Fibroblast of peridontal ligament (primary cell): ENCODE results near the gene ALDH8A1.
A peak's percentile ranks its signal among the peaks of the same experiment; 100 is the strongest.
"Not testable (repeated sequence)": the region's sequence is repeated elsewhere in the genome, so short reads cannot be mapped to it uniquely, and the experiment has no call there.

Experiments used
- DNase-seq: peaks from one replicate; pipeline ENCODE4 v3.0.0-alpha.2; 2010; ENCODE audit errors: extremely low read depth

Gene ALDH8A1

DNA sequence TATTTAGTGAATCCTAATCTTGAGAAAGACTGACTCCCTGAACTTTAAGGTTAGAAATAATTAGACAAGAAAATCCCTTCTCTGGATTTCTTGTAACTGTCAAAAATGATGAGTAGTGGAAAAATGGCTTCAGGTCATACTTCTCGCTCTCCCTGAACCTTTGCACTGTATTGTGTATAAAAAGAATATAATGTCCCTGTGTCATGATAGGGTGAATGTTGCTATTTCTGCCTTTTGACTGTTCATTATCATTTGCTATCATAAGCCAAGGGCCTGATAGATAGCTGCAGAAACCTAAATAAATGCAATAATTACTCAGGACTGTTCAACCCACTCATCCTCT lies 39.3 kb downstream of the ALDH8A1 start:
- no peak for DNase-seq

GRCh38 chr6:134909701-134910592 lies 40.0 kb downstream of the ALDH8A1 start:
- no peak for DNase-seq

GRCh38 chr6:134908906-134909516 lies 40.9 kb downstream of the ALDH8A1 start:
- peak; percentile 98 for DNase-seq

DNA sequence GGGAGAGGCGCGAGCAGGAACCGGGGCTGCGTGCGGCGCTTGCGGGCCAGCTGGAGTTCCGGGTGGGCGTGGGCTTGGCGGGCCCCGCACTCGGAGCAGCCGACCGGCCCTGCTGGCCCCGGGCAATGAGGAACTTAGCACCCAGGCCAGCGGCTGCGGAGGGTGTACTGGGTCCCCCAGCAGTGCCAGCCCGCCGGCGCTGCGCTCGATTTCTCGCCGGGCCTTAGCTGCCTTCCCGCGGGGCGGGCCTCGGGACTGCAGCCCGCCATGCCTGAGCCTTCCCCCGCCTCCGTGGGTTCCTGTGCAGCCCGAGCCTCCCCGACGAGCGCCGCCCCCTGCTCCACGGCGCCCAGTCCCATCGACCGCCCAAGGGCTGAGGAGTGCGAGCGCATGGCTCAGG lies 45.2 kb downstream of the ALDH8A1 start:
- not testable (repeated sequence) for DNase-seq

DNA sequence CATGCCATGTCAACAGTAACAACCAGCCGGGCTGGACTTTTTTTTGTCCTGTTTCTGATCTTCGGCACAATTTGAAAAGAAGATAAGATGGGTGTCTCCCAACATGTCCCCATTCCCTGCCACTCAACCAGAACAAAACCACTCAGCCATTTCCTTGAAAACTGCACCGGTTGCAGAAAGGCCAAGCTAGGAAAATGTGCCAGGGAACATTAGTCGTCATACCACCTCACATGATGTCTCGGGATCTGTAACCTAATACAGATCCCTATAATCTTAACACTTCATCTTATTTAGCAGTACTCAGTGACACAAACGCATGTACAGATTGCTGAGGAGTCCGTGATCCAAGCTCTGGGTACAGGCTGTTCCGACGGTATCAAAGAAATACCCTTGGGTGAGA lies 46.5 kb downstream of the ALDH8A1 start:
- no peak for DNase-seq

DNA sequence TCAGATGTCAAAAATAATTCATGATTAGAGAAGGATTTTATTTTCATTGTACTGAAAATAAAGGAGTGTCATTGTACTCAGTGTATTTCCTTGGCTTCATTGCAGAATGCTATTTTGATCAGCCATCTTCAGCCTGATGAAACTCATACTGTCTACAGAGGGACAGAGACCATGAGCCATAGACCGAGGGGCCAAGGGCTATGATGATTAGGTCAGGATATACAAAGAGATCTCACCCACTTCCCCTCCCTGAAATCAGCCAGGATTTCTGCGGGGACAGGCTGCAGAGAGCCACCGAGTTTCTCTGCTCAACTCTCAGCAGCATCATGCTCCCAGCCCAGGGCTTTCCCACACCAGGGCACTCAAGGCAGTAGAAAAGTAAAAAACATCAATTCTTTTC lies 47.0 kb downstream of the ALDH8A1 start:
- DNase-seq = no peak

- no peak for DNase-seq
Measured at GRCh38 chr6:134902074-134902861, 47.6 kb downstream of the ALDH8A1 start.

DNA sequence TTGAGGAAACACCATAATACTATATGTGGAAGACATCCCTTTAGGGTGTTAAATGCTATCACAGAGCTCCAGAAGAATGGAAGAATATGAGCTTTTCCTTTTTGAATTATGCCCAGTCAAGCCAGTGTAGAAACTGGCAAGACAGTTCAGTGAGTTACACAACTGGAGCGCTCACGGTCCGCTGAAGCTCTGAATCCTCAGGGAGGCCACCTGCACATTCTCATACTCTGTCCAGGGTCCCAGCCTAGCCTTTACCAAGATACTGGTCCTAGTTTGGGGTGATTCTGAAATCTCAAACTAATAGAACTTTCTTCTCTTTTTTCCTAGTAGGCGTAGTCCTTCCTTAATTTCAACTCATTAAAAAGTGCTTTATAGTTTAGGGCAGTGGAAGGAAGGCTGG lies 51.3 kb downstream of the ALDH8A1 start:
- no peak for DNase-seq

GRCh38 chr6:134898166-134898565 lies 51.7 kb downstream of the ALDH8A1 start:
- peak; percentile 46 for DNase-seq

DNA sequence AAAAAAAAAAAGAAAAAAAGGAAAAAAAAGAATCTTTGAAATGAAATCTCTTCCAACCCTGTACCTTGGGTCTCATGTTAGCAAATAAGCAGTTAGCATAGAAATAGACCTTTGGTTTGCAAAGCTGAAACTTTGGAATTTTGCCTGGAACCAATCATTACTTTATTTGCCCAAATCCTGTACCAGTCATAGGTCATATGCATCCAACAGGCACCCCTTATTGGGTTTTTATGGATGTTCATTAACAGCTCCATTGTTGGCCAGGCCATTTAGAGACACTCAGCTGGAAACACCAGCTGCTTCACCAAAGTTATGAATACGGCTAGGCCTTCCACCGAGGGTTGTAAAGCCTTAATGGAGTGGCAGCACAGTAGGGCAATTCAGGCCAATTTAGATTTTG lies 53.0 kb downstream of the ALDH8A1 start:
- DNase-seq = no peak

DNA sequence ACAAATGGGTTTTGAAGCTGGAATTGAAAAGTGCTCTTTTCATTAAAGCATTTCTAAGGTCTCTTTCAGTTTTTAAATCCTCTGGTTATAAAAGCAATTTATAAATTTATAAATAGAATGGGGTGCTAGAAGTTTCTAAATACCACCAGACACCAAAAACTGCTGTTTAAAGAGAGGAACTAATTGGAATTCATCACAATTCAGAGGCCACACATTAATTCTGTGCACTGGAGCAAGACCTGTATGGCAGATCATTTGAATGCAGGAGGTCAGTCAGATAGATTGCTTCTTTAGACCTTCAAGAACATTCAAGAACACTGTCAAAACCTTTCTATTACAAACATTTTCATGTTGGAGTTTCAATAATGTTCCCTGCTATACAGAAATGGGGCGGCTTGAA lies 55.1 kb downstream of the ALDH8A1 start:
- DNase-seq = no peak

DNA sequence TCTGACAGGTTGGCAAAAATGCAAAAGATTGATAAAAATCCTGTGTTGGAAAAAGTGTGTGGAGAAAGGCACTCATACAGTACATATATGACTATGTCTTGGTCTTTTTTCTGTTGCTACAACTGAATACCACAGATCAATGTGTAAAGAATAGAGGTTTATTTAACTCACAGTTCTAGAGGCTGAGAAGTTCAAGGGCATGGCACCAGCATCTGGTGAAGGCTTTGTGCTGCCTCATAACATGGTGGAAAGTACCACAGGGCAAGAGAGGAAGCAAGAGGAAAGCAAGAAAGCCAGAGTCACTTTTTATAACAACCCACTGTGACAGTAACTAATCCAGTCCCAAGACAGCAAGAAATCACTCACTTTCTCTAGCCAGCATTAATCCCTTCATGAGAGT lies 57.5 kb downstream of the ALDH8A1 start:
- DNase-seq = no peak

- no peak for DNase-seq
Measured at GRCh38 chr6:134891633-134892032, 58.3 kb downstream of the ALDH8A1 start.

- no peak for DNase-seq
Measured at GRCh38 chr6:134888316-134888715, 61.6 kb downstream of the ALDH8A1 start.

- DNase-seq = no peak
Measured at GRCh38 chr6:134884752-134885151, 65.1 kb downstream of the ALDH8A1 start.

DNA sequence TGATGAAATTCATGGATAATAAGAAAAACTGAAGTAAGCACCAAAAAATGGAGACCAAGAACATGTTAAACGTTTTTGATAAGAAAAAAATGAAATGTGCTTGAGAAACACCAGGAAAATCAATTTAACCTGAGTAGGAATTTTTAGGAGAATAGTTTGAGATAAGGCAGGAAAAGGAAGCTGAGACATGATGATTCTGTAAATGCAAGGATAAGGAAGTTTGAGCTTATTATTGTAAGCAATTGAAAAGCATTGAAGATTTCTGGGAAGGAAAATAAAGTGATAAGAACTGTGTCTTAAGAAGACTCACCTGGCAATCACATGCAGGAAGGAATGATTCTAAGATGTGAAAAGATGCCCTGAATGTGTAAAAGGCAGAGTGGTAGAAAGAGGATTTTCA lies 66.6 kb downstream of the ALDH8A1 start:
- no peak for DNase-seq

- DNase-seq = peak; percentile 93
Measured at GRCh38 chr6:134882426-134883038, 67.4 kb downstream of the ALDH8A1 start.

DNA sequence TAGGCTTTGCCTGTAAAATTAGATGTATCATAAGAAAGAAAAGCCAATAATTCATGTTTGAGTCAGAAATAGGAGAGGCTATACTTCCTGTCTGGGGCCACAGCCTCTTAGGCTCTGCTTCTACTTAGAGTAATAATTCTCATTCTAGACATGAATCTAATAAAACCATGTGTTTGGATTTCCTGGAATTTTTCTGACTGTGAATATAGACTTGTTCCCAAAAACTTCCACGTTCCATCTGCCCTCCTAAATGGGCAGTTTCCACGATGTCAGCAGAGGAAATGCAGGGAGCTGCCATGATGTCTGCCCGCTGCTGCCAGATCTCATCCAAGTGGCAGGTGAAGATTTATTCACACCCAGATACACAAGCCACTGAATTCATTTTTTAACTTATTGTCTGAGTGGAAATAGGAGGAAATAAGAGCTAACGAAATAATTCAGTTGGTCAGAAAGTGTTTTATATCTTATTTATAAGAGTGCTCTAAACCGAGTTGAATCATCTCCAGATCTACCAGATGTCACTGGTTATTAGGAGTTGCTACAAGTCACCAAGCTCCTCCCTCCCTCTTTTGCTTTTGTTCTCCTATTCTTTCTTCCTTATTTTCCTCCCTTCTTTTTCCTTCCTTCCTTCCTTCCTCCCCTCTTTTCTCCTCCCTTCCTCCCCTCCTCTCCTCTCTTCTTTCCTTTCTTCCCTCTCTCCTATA lies 69.3 kb downstream of the ALDH8A1 start:
- DNase-seq = peak; percentile 18

DNA sequence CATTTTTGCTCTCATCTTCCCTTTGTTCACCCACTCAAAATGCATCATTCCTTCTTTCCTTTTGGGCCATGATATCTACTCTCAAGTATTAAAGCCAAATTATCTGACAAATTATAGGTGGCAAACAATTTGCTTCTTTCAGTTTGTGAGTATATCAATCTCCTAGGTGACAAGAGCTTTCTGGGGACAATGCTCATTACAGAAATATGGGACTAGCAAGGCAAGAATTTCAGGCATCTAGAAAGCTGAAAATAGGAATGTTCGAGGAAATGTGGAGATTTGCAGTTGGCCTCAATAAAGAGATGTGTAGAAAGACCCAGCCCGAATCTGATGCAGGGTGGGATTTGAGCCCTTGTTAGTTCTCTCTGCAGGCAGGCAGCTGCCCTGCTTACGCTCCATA lies 71.8 kb downstream of the ALDH8A1 start:
- DNase-seq = no peak

GRCh38 chr6:134875367-134875766 lies 74.5 kb downstream of the ALDH8A1 start:
- peak; percentile 47 for DNase-seq
